CD14-positive monocyte (primary cell): ENCODE results near the gene LCN2. TPM values are rescaled to one million over a fixed set of nuclear protein-coding genes. Genes with fewer than 3 reads are reported as not detected.
A peak's percentile ranks its signal among the peaks of the same experiment; 100 is the strongest.
"Not testable (repeated sequence)": the region's sequence is repeated elsewhere in the genome, so short reads cannot be mapped to it uniquely, and the experiment has no call there.

ENCODE experiments used
- DNase-seq, 3 donors: peaks; one replicate each; pipeline ENCODE4 v3.0.0-alpha.2; 2011 to 2022
- H2AFZ ChIP-seq: 2 replicates; pipeline ENCODE4 v1.6.0; 2012; ENCODE audit warnings: mild to moderate bottlenecking, low read depth, low read length, inconsistent platforms; ENCODE audit not compliant: insufficient read depth, poor library complexity, severe bottlenecking
- H3K27ac ChIP-seq, 2 donors: 1 replicate in 1 of 2; 2 replicates in 1 of 2; pipeline ENCODE4 v1.5.1; 2012 to 2013; ENCODE audit warnings: low read length in 2 of 2, control low read depth in 1 of 2, inconsistent platforms in 1 of 2, low read depth in 1 of 2, mild to moderate bottlenecking in 1 of 2
- H3K27me3 ChIP-seq, 2 donors: one replicate each; pipeline versions ENCODE4 v1.6.0 to v1.6.1; 2011 to 2013; ENCODE audit warnings: low read length in 2 of 2; ENCODE audit not compliant: control insufficient read depth in 2 of 2, insufficient read depth in 2 of 2
- H3K36me3 ChIP-seq, 2 donors: replicated peaks in 1 of 2; 1 replicate in 1 of 2; 2 replicates in 1 of 2; pipeline versions ENCODE4 v1.5.1 to v1.6.1; 2012 to 2013; ENCODE audit warnings: low read length in 2 of 2, control low read depth in 1 of 2, inconsistent platforms in 1 of 2, mild to moderate bottlenecking in 1 of 2; ENCODE audit not compliant: insufficient read depth in 2 of 2, control insufficient read depth in 1 of 2
- H3K4me1 ChIP-seq, 2 donors: 1 replicate in 1 of 2; 2 replicates in 1 of 2; pipeline versions ENCODE4 v1.5.1 to v1.6.1; 2012 to 2013; ENCODE audit warnings: low read length in 2 of 2, control low read depth in 1 of 2, inconsistent platforms in 1 of 2, mild to moderate bottlenecking in 1 of 2, moderate library complexity in 1 of 2; ENCODE audit not compliant: insufficient read depth in 2 of 2, control insufficient read depth in 1 of 2
- H3K4me2 ChIP-seq: replicated peaks from 2 replicates; pipeline ENCODE3; 2012; ENCODE audit warnings: low read length, moderate library complexity, mild to moderate bottlenecking; ENCODE audit not compliant: poor library complexity, severe bottlenecking; ENCODE audit errors: extremely low read depth
- H3K4me3 ChIP-seq, 3 experiments: fragments of 200-600 bp in 1 of 3; sonication (generic) in 1 of 3; replicated peaks in 1 of 3; 1 replicate in 2 of 3; 2 replicates in 1 of 3; pipeline ENCODE4 v1.5.1; 2011 to 2013; ENCODE audit warnings: low read length in 3 of 3, mild to moderate bottlenecking in 3 of 3, control low read depth in 2 of 3, low read depth in 2 of 3, inconsistent platforms in 1 of 3, moderate library complexity in 1 of 3
- H3K79me2 ChIP-seq: 2 replicates; pipeline ENCODE4 v1.6.0; 2012; ENCODE audit warnings: mild to moderate bottlenecking, control low read depth, inconsistent platforms, low read length, moderate library complexity; ENCODE audit not compliant: insufficient read depth
- H3K9ac ChIP-seq: 2 replicates; pipeline ENCODE4 v1.6.0; 2017; ENCODE audit warnings: low read length, mild to moderate bottlenecking; ENCODE audit not compliant: insufficient read depth, poor library complexity, severe bottlenecking
- H3K9me3 ChIP-seq, 2 donors: replicated peaks in 1 of 2; 1 replicate in 1 of 2; 2 replicates in 1 of 2; pipeline versions ENCODE4 v1.5.1 to v1.6.1; 2012 to 2013; ENCODE audit warnings: low read length in 2 of 2, control low read depth in 1 of 2; ENCODE audit not compliant: control insufficient read depth in 1 of 2, insufficient read depth in 1 of 2
- H4K20me1 ChIP-seq: 2 replicates; pipeline ENCODE4 v1.6.0; 2012; ENCODE audit warnings: mild to moderate bottlenecking, low read length, control low read depth, moderate library complexity; ENCODE audit not compliant: insufficient read depth
- H3K27ac Mint-ChIP-seq, 7 donors: one replicate each; pipeline ENCODE4 v1.8.0; 2020; ENCODE audit warnings: mild to moderate bottlenecking in 7 of 7, mixed read lengths in 7 of 7, moderate library complexity in 6 of 7, inconsistent platforms in 2 of 7
- H3K27me3 Mint-ChIP-seq, 3 donors: one replicate each; pipeline ENCODE4 v1.8.0; 2021 to 2022; ENCODE audit warnings: low read depth in 3 of 3, mild to moderate bottlenecking in 3 of 3, mixed read lengths in 3 of 3, moderate library complexity in 3 of 3, inconsistent platforms in 1 of 3
- H3K36me3 Mint-ChIP-seq, 2 donors: one replicate each; pipeline ENCODE4 v1.8.0; 2020; ENCODE audit warnings: mixed read lengths in 2 of 2, inconsistent platforms in 1 of 2, mild to moderate bottlenecking in 1 of 2
- H3K4me1 Mint-ChIP-seq: one replicate; pipeline ENCODE4 v1.8.0; 2020; ENCODE audit warnings: mild to moderate bottlenecking, mixed read lengths
- H3K4me3 Mint-ChIP-seq, 2 donors: one replicate each; pipeline ENCODE4 v1.8.0; 2020; ENCODE audit warnings: mild to moderate bottlenecking in 2 of 2, mixed read lengths in 2 of 2, moderate library complexity in 1 of 2
- H3K9me3 Mint-ChIP-seq, 7 donors: one replicate each; pipeline ENCODE4 v1.8.0; 2020 to 2022; ENCODE audit warnings: mixed read lengths in 7 of 7, mild to moderate bottlenecking in 6 of 7, moderate library complexity in 6 of 7, inconsistent platforms in 2 of 7
- WGBS: methylation state at CpG from one replicate; pipeline ENCODE4 v1.1.5; 2013; ENCODE audit warnings: missing lambda C conversion rate; ENCODE audit not compliant: insufficient coverage; 5-methylcytosine and 5-hydroxymethylcytosine counted together
- intact Hi-C, 2 donors: fragments of 100-400 bp; cut with micrococcal nuclease; formaldehyde crosslinking; loops; one replicate each; pipeline versions ENCODE4 v1.15.0 to v1.15.1; 2023
- polyA plus RNA-seq, 3 donors: library from polyadenylated mRNA; depleted of rRNA in 1 of 3; unstranded in 2 of 3; stranded (reverse) in 1 of 3; fragments of 300-500 nt in 2 of 3; fragments of >200 nt in 1 of 3; fragmentation: Illumina TruSeq in 2 of 3; gene quantifications; 1 replicate in 2 of 3; 2 replicates in 1 of 3; pipeline ENCODE4 v1.2.3, GENCODE V29; 2012 to 2021
- TF ChIP-seq, protein P1 (sequence below): fragments of 200-600 bp; IDR thresholded peaks from one replicate; pipeline ENCODE4 v1.8.0; 2022; ENCODE audit warnings: antibody characterized with exemption, mild to moderate bottlenecking

The LCN2 gene
- polyA plus RNA-seq, 3 donors, result 0.83 TPM; not detected in 2

- H3K79me2 ChIP-seq, H3K36me3 Mint-ChIP-seq, H3K4me1 Mint-ChIP-seq, H3K27ac ChIP-seq, DNase-seq, H3K4me3 ChIP-seq, H3K4me3 Mint-ChIP-seq, H3K9me3 Mint-ChIP-seq, H2AFZ ChIP-seq, H4K20me1 ChIP-seq, H3K36me3 ChIP-seq, intact Hi-C loops, H3K9me3 ChIP-seq, H3K4me2 ChIP-seq, H3K9ac ChIP-seq, H3K27me3 ChIP-seq, H3K4me1 ChIP-seq: not testable (repeated sequence)
- Mint-ChIP-seq H3K27ac (peak overlapping the region in 2 of 7 donors; percentile 18 to 23), H3K27me3 (peaks cover 2 to 17% (median 5%) of the 10 kb centered on the region in 3 donors)
- WGBS, result 68% methylated on average over 5 of the region's 8 CpGs
Measured at GRCh38 chr9:128135561-128135960, 13.7 kb upstream of the LCN2 start.

- Mint-ChIP-seq H3K27ac (peak overlapping the region in 3 of 7 donors; percentile 5 to 70 (median 43)), H3K4me1 (peaks cover 3% of the 10 kb centered on the region), H3K4me3 (no peak overlapping the region), H3K9me3 (peaks cover 0 to 2% (median 0%) of the 10 kb centered on the region in 7 donors), H3K27me3 (peaks cover 5 to 15% (median 6%) of the 10 kb centered on the region in 3 donors), H3K36me3 (no peaks in the 10 kb centered on the region)
- 81% methylated on average over 12 of the region's 18 CpGs for WGBS
- Histone ChIP-seq H3K4me3 (no peak overlapping the region), H4K20me1 (no peaks in the 10 kb centered on the region), H2AFZ (no peak overlapping the region), H3K9ac (no peak overlapping the region), H3K79me2 (no peaks in the 10 kb centered on the region), H3K4me2 (no peak overlapping the region), H3K27ac (no peak overlapping the region), H3K9me3 (no peaks in the 10 kb centered on the region), H3K4me1 (no peaks in the 10 kb centered on the region), H3K27me3 (no peaks in the 10 kb centered on the region), H3K36me3 (no peaks in the 10 kb centered on the region)
- DNase-seq, result no peak
- intact Hi-C loops, result no loop called here
- TF ChIP-seq, protein P1, sequence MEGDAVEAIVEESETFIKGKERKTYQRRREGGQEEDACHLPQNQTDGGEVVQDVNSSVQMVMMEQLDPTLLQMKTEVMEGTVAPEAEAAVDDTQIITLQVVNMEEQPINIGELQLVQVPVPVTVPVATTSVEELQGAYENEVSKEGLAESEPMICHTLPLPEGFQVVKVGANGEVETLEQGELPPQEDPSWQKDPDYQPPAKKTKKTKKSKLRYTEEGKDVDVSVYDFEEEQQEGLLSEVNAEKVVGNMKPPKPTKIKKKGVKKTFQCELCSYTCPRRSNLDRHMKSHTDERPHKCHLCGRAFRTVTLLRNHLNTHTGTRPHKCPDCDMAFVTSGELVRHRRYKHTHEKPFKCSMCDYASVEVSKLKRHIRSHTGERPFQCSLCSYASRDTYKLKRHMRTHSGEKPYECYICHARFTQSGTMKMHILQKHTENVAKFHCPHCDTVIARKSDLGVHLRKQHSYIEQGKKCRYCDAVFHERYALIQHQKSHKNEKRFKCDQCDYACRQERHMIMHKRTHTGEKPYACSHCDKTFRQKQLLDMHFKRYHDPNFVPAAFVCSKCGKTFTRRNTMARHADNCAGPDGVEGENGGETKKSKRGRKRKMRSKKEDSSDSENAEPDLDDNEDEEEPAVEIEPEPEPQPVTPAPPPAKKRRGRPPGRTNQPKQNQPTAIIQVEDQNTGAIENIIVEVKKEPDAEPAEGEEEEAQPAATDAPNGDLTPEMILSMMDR, result no peak
Measured at GRCh38 chr9:128136816-128137793, 12.1 kb upstream of the LCN2 start.
